ENCODE results near the gene SSNA1. TPM values are rescaled to one million over a fixed set of nuclear protein-coding genes. Genes with fewer than 3 reads are reported as not detected.

Gene SSNA1
- total RNA-seq, 2 donors from 2014 or later: 114 to 124 TPM

DNA sequence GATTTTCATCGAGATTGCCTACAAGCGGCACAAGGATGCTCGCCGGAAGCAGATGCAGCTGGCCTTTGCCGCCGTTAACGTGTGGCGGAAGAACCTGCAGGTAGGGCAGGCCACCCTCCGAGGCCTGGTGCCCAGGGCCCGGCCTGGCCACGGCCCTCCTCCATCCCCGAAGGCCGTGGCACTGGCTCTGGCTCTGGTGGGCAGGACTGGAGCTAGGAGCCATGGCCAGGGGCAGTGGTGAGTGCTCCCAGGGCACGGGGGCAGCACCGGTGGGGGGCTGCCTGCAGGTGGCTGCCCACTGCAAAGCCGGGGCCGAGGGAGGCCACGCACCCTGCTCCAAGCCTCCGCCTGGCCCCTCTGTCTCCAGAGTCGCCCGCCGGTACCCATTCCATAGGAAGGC, 24.7 kb upstream of the SSNA1 start:
- Histone ChIP-seq H3K4me3 (no peak overlapping the region), H3K36me3 (no peaks in the 10 kb centered on the region), H3K27ac (no peak overlapping the region), H3K4me1 (replicated peaks) (peaks cover 10% of the 10 kb centered on the region), H3K27me3 (replicated peaks; ENCODE audit: insufficient read depth) (peaks cover 7% of the 10 kb centered on the region), H3K9me3 (no peaks in the 10 kb centered on the region)
- intact Hi-C loops (cut with DNase I): no loop called here
- 82% methylated on average over 22 of the region's 22 CpGs for WGBS
- no peak for TF ChIP-seq POLR2A (IDR thresholded peaks at IDR 0.05)
- TF ChIP-seq, protein P1, sequence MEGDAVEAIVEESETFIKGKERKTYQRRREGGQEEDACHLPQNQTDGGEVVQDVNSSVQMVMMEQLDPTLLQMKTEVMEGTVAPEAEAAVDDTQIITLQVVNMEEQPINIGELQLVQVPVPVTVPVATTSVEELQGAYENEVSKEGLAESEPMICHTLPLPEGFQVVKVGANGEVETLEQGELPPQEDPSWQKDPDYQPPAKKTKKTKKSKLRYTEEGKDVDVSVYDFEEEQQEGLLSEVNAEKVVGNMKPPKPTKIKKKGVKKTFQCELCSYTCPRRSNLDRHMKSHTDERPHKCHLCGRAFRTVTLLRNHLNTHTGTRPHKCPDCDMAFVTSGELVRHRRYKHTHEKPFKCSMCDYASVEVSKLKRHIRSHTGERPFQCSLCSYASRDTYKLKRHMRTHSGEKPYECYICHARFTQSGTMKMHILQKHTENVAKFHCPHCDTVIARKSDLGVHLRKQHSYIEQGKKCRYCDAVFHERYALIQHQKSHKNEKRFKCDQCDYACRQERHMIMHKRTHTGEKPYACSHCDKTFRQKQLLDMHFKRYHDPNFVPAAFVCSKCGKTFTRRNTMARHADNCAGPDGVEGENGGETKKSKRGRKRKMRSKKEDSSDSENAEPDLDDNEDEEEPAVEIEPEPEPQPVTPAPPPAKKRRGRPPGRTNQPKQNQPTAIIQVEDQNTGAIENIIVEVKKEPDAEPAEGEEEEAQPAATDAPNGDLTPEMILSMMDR (IDR thresholded peaks at IDR 0.05): no peak
- TF ChIP-seq POLR2AphosphoS5 (IDR thresholded peaks at IDR 0.05): no peak
- DNase-seq (ENCODE audit: low spot score): no peak

DNA sequence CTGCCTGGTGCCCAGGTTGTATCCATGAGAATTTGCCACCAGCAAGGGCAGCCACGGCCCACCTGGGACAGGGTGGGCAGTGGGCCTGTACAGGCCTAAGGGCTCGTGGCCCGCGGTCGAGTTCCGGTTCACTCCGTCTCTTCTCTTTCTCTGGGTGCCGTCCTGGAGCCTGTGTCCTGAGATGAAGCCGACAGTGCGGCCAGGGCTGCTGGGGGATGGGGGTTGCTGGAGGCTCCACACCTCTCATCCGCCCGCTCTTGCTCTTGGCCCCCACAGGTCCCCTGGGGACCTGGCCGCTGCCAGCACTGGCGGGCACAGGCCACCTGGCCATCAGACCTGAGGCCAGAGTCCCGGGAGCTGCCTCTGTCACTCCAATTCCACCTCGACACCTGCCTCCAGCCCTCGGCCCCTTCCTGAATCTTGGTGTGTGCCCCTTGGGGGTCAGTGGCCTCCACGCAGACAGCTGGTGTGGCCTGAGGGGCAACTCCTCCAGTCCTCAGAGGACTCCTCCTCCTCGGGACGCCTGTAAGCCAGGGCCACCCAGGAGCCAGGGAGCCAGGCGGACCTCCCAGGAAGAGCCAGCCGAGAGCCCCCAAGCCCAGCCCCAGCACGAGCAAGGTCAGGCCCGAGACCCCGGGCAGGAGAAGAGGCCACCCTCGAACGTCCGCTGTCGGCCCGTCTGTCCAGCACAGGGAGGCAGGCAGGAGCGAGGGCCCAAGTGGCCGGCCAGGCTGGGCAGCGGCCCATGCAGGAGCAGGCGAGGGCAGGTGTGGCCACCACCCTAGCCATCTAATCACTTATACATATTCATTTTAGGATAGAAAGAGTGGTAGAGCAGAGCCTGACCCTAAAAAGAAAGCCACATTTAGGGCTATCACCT, 23.9 kb upstream of the SSNA1 start:
- no peak for DNase-seq (ENCODE audit: low spot score)
- TF ChIP-seq, protein P1 (IDR thresholded peaks at IDR 0.05): no peak
- TF ChIP-seq POLR2A (IDR thresholded peaks at IDR 0.05) (no peak), POLR2AphosphoS5 (IDR thresholded peaks at IDR 0.05) (no peak)
- WGBS: 66% methylated on average over 34 of the region's 34 CpGs
- H3K4me1 ChIP-seq (replicated peaks): peaks cover 10% of the 10 kb centered on the region
- no peaks in the 10 kb centered on the region for H3K9me3 ChIP-seq
- H3K36me3 ChIP-seq: no peaks in the 10 kb centered on the region
- no peak overlapping the region for H3K27ac ChIP-seq
- H3K4me3 ChIP-seq: no peak overlapping the region
- peaks cover 6% of the 10 kb centered on the region for H3K27me3 ChIP-seq (replicated peaks; ENCODE audit: insufficient read depth)
- intact Hi-C loops (cut with DNase I): no loop called here

DNA sequence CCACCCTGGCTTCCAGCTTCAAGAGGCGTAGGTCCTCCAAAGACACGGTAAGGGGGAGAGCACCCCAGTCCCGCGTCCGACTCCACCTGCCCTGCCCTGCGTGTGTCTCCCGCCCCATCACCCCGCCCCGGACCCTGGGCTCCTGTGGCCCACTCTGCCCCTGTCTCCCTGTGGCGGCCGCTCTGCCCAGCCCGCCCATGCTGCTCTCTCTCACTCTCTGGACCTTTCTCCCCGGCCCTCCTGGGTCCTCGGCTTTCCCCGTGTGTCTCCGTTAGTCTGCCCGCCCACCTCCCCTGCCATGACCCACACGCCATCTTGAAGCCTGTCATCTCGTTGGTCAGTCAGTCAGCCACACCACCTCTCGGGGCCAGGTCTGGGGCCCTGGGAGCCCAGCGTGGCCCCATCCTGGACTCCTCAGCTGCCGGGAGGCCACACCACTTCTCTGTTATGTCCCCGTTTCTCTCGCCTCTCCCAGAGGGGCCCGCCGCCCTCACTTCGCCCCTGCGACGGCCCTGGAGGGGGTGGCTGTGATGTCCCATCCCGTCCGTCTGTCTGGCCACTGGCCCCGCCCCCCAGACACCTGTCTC, 23.1 kb upstream of the SSNA1 start:
- Histone ChIP-seq H3K27me3 (replicated peaks; ENCODE audit: insufficient read depth) (peaks cover 3% of the 10 kb centered on the region), H3K27ac (no peak overlapping the region), H3K9me3 (no peaks in the 10 kb centered on the region), H3K4me3 (no peak overlapping the region), H3K36me3 (no peaks in the 10 kb centered on the region), H3K4me1 (replicated peaks) (peaks cover 15% of the 10 kb centered on the region)
- intact Hi-C loops (cut with DNase I): no loop called here
- 78% methylated on average over 32 of the region's 32 CpGs for WGBS
- DNase-seq (ENCODE audit: low spot score): no peak
- TF ChIP-seq POLR2AphosphoS5 (IDR thresholded peaks at IDR 0.05) (no peak), POLR2A (IDR thresholded peaks at IDR 0.05) (no peak)
- TF ChIP-seq, protein P1 (IDR thresholded peaks at IDR 0.05): no peak

DNA sequence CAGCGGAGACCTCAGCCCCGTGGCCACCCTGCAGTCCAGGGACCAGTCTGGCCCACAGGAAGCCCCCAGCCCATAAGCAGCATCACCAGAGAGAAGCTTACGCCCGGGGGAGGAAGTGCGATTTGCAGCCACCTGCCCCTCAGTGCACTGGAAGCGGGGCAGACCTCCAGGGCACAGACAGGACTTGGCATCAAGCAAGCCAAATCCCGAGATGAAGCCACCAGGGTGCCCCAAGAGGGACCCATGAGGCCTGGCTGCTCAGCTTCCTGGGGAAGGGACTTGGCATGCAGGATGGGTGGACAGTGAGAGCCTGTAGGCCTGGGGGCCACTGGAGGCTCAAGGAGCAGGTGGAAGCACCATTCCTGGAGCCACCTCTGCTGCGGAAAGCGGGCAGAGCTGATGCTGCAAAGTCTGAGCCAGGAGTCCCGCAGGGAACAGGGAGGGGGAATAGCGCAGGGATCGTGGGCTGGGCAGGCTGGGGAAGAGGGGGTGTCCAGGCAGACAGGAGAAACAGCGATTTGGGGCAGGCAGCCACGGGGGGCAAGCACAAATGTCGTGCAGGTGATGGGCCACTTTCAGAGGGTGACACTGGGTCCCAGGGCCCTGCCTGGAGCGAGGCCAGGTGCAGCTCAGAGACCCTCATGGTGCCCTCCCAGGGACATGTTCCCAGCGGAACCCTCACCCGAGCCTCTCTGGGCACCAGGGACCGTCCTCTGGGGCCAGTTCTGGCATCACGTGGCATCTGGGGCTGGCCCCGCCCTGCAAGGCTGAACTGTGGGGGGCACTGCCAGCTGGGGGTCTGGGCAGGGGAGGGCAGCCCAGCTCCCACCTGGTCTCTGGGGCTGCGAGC, 21.9 kb upstream of the SSNA1 start:
- no peak for DNase-seq (ENCODE audit: low spot score)
- intact Hi-C loops (cut with DNase I): no loop called here
- Histone ChIP-seq H3K4me1 (replicated peaks) (peaks cover 28% of the 10 kb centered on the region), H3K9me3 (no peaks in the 10 kb centered on the region), H3K36me3 (no peaks in the 10 kb centered on the region), H3K27ac (no peak overlapping the region), H3K4me3 (no peak overlapping the region), H3K27me3 (replicated peaks; ENCODE audit: insufficient read depth) (peaks cover 3% of the 10 kb centered on the region)
- TF ChIP-seq, protein P1 (IDR thresholded peaks at IDR 0.05): no peak
- TF ChIP-seq POLR2A (IDR thresholded peaks at IDR 0.05) (no peak), POLR2AphosphoS5 (IDR thresholded peaks at IDR 0.05) (no peak)
- 63% methylated on average over 22 of the region's 22 CpGs for WGBS
